GM15510 (cell line): Measurements from ENCODE around the gene DCLRE1C.

ENCODE experiments used
- POLR2A ChIP-seq: IDR thresholded peaks from 3 replicates; pipeline ENCODE4 v1.6.1; 2011; ENCODE audit warnings: borderline replicate concordance; ENCODE audit not compliant: insufficient read length; ENCODE audit errors: extremely low read depth

DCLRE1C gene

GRCh38 chr10:14926722-14927416 lies 27.0 kb downstream of the DCLRE1C start:
- no peak for TF ChIP-seq POLR2A

GRCh38 chr10:14926061-14926470 lies 27.8 kb downstream of the DCLRE1C start:
- no peak for TF ChIP-seq POLR2A

DNA sequence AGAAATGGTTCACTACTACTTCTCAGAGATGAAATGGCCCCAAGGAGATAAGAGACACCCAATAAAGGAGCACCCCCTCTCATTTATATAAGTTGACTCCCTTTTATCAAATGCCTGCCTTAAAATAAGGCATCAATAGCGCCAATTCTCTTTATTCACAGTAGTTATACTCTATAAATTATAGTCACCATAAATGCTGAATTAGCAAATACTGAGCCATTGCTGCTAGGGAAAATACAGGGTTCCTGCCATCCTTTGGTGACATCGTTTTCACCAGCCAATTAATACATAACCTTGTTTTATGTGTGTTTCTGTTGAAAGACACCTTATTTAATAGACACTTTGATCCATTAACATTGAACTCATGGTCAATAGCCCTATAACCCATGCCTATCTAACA lies 28.6 kb downstream of the DCLRE1C start:
- no peak for TF ChIP-seq POLR2A

DNA sequence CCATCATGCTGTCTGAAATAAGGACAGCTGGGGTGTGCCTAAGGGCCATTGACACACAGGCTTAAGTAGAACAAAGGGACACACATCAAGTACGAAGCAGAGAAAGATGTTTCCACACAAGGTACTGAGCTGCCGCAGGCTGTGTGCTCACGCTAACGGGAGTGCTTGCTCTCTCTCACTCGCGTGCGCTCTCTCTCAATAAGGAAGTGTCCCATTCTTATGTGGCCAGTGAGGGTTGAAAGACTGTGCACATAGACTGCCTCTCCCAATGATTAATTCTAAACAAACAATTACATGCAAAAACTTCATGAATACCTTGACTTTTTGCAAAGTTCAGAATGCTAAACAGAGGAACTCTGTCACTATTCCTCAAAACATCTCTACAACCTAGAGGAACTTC lies 29.9 kb downstream of the DCLRE1C start:
- no peak for TF ChIP-seq POLR2A

- no peak for TF ChIP-seq POLR2A
These were observed 34.9 kb downstream of the DCLRE1C start for GRCh38 chr10:14918964-14919363.

GRCh38 chr10:14917827-14918226 lies 36.1 kb downstream of the DCLRE1C start:
- no peak for TF ChIP-seq POLR2A

DNA sequence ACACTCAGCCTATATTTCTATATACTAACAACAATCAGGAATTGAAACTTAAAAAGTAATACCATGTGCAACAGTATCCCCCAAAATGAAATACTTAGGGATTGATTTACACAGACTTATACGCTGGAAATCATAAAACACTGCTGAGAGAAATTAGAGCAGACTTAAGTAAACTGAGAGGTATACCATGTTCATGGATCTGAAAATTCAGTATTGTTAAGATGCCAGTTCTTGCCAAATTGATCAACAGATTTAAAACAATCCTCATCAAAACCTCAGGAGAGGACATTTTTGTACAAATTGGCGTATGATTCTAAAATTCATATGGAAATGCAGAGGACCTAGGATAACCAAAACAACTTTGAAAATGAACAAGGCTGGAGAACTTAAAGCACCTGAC lies 37.3 kb downstream of the DCLRE1C start:
- TF ChIP-seq POLR2A: no peak

- no peak for TF ChIP-seq POLR2A
These were observed 42.1 kb downstream of the DCLRE1C start for GRCh38 chr10:14911801-14912200.

- TF ChIP-seq POLR2A: no peak
These were observed 42.9 kb downstream of the DCLRE1C start for GRCh38 chr10:14910953-14911352.

DNA sequence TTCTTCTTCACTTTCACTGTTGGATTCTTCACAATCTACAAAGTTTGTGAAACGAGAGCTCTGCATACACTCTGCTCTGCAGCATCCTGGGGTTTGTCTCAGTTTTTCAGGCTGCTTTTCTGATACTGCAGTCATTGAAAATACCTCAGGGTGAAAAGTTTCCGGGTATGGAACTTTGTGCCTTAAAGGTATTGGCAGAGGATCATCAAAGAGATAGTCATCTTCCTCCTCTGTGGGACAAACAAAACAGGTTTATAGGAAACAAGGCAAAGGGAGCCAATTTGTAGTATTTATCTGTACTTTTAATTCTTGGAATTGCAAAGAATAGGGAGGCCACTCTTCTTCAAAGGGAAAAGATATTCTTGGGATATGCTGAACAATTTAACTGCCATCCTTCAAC lies 44.8 kb downstream of the DCLRE1C start:
- TF ChIP-seq POLR2A: no peak

- TF ChIP-seq POLR2A: no peak
These were observed 47.1 kb downstream of the DCLRE1C start for GRCh38 chr10:14906765-14907164.

GRCh38 chr10:14905890-14906289 lies 48.0 kb downstream of the DCLRE1C start:
- no peak for TF ChIP-seq POLR2A

DNA sequence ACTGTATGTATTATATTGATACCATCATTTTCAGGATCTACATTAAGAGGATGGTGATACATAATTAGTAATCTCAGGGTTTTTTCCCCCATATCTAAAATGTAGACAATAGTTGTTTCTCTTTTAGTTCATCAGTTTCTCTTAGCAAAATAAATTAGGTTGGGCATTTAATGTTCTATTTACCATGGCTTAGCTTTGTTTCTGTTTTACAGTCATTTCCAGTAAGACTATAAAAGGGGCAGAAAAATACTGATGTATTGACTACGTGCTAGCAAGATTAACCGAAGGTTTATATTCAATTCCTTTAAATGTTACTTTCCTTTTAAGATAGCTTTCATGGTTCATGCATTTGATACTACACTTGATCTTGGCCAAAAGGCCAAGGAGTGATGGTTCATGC lies 49.0 kb downstream of the DCLRE1C start:
- TF ChIP-seq POLR2A: no peak

GRCh38 chr10:14904316-14904732 lies 49.6 kb downstream of the DCLRE1C start:
- TF ChIP-seq POLR2A: no peak

- TF ChIP-seq POLR2A: no peak
These were observed 62.7 kb downstream of the DCLRE1C start for GRCh38 chr10:14891151-14891550.

DNA sequence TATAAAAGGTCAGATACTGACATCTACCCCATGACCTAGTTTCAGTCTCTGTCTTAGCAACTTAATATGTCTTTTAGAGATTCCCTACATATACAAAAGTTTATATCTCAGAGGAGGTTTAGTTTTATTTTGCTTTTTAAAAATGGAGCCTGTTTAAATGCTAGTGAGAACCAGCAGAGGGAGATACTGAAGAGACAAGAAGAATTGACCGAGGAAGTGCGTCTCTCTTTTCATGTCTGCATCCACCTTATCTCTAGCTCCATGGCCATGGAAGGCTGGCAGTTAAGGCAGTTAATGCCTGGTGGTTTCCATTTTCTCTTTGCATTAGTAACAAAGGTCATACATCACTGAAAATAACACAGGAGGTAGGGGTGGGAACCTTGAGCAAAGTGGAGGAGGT lies 64.6 kb downstream of the DCLRE1C start:
- no peak for TF ChIP-seq POLR2A

DNA sequence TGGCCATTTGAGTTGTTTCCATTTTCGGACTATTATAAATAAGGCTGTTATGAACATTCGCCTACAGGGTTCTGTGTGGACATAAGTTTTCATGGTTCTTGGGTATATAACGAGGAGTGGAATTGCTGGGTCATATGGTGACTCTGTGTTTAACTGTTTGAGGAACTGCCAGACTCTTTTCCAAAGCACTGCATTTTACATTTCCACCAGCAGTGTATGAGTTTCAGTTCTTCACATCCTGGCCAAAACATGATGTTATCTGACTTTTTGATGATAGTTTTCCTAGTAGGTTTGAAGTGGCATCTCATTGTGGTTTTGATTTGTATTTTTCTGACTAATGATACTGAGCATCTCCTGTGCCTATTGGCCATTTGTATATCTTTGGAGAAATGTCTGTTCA lies 69.8 kb downstream of the DCLRE1C start:
- TF ChIP-seq POLR2A: no peak

- no peak for TF ChIP-seq POLR2A
These were observed 73.7 kb downstream of the DCLRE1C start for GRCh38 chr10:14880229-14880628.

DNA sequence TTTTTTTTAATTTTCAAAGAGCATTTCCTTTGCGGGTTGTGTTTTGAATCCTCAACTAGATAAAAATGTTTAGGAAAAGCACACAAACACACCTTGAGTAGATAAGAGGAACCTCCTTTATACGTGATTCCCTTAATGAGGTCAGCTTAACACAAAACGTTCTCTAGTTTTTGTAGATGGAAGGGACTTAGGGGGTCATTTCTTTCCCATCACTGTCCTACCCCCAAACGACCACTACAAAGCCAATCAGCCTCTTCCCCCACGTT lies 74.0 kb downstream of the DCLRE1C start:
- no peak for TF ChIP-seq POLR2A
